ENCODE measurements around the gene DNAJB9.
A peak's percentile ranks its signal among the peaks of the same experiment; 100 is the strongest.
"Not testable (repeated sequence)": the region's sequence is repeated elsewhere in the genome, so short reads cannot be mapped to it uniquely, and the experiment has no call there.

The DNAJB9 gene

GRCh38 chr7:108569381-108570145 is at the start of gene DNAJB9, which contains the start of gene THAP5:
Gene DNAJB9 (plus strand): TSS chr7:108569874. CDS start chr7:108571727, 1,853 bp downstream.
Gene THAP5 (minus strand): TSS chr7:108569706. CDS start chr7:108569569, 137 bp downstream.
- DNase-seq = peak; percentile 97 to 99

DNA sequence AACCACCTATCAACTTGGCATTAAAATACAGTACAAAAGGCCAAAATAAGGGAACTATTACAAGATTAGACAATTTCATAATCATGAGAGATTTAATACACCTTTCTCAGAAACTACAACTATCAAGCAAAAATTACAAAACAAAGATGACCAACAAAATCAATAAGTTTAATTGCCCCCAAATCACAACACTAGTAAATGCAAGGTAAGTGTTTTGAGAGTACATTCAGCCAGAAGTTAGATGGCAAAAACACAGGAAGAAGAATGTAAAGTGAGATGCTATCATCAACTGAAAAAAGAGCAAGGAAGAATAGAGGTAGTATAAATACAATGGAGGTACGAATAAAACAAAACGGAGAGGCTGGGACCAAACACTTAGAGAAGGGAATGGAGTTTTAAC is 46.9 kb upstream of the DNAJB9 start:
- no peak for DNase-seq

DNA sequence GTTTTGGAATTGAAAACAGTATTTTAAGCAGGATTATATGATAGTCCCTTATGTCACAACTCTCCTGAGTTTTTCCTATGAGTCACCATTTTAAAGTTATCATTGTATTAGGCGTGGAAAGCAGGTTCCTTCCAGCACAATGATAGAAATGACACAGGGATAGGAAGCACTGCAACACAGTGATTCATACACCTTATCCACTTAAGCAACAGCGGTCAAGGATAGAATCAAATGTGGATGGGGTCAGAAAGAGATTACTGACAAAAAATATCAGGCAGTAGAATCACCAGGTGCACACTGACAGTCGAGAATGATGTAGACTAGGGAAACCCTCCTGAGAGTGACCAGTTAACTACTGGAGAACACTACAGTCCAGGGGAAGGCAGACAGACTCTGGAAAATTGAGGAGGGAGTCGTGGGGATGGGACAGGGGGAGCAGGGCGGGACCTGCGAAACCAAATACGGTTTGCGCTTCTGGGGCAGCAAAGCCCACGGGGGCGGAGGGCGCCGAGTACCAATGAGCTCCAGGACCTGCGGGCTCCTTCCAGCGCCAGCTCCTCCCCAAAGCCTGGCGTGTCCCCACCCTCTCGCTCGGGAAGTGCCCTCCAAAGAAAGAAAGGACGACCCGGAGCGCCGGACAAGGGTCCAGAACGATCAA is 44.2 kb upstream of the DNAJB9 start:
- DNase-seq = peak; percentile 75 to 83

DNA sequence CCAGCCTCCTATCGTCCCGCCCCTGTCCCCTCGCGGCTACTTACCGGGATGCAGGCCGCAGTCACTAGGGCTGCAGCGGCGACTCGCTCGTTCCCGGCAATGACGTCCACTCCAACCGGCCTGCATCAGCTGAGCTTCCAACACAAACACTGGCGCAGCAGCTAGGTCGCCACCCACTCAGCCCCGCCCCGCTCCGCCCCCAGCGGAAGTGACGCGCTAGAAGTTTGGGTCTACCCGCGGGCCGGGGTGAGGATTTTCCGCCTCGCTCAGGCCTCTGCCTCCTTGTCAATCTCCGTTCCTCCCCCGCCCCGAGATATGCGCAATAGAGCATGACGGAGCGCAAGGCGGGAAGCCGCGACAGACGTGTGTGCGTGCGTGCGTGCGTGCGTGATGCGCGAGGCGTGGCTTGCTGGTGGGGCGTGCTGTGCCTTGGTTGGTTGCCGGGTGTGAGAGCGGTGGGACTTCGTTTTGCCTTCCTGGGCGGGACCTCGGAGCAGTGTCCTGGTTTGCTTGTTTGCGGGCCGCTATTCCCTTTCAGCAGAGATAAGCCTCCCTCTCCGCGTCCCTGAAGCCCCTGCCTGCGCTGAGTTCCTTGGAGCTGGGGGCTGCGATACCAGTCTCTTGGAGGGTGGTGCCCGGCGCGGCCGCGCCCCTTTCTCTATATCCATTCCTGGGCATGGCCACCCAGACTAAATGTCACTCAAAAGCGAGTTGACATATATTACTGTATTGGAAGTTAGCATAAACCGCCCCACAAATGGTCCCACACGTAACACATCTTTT is 43.5 kb upstream of the DNAJB9 start, which contains the start of gene PNPLA8:
PNPLA8 (minus strand) TSS at position 151 of the 783 bp plus-strand sequence. CDS start 10,644 bp downstream, outside the sequence.
- peak; percentile 99 to 100 for DNase-seq

DNA sequence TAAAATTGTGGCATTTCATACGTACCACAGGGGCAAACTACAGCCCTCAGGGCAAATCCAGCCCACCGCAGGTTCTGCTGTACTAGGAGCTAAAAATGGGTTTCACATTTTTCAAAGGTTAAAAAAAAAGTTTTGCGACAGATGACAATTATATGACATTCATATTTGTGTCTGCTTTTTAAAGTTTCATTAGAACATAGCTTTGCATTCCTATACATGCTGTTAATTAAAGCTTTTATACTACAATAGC is 43.0 kb upstream of the DNAJB9 start:
- no peak for DNase-seq

GRCh38 chr7:108528183-108528712 is 41.4 kb upstream of the DNAJB9 start:
- no peak for DNase-seq

DNA sequence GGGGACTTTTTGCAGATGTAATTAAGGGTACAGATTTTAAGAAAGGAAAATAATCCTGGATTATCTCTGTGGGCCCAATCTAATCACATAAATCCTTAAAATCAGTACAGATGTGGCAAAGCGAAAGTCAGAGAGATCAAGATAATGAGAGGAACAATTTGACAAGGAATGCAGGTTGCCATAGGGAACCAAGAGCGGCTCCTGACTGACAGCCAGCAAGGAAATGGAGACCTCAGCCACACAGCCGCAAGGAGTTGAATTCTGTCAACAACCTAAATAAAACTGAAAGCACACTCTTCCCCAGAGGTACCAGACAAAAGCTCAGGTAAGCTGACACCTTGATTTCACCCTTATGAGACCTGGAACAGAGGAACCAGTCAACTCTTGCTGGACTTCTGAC is 40.3 kb upstream of the DNAJB9 start:
- DNase-seq = no peak

GRCh38 chr7:108533712-108534111 is 36.0 kb upstream of the DNAJB9 start:
- DNase-seq = no peak

DNA sequence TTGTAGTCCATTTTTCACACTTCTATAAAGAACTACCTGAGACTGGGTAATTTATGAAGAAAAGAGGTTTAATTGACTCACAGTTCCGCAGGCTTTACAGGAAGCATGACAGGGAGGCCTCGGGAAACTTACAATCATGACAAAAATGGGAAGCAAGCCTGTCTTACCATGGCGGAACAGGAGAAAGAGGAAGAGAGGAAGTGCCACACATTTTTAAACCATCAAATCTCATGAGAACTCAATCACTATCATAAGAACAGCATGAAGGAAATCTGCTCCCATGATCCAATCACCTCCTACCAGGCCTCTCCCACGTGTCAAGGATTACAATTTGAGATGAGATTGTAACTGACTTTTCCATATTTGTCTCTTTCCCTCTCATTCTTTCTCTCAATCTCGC is 34.4 kb upstream of the DNAJB9 start:
- no peak for DNase-seq

- DNase-seq = no peak
Observed at GRCh38 chr7:108535744-108536143, 33.9 kb upstream of the DNAJB9 start.

DNA sequence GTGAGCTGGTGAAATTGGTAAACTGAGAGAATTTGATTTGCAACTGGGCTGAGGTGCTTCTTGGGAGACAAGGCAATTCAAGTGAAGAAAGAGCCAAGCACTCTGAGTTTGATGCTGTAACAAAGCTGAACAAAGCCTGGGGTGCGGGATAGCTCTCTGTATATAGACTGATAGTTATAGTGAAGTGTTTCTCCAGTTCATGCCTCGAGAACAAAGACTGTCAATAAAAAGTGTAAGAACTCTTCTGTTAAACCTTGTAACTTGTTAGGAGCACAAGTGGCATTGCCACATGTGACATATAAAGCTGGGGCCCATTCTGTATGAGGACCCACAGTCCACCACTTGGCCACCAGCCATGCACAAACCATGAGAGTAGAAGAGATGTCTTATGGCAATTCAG is 32.4 kb upstream of the DNAJB9 start:
- no peak for DNase-seq

DNA sequence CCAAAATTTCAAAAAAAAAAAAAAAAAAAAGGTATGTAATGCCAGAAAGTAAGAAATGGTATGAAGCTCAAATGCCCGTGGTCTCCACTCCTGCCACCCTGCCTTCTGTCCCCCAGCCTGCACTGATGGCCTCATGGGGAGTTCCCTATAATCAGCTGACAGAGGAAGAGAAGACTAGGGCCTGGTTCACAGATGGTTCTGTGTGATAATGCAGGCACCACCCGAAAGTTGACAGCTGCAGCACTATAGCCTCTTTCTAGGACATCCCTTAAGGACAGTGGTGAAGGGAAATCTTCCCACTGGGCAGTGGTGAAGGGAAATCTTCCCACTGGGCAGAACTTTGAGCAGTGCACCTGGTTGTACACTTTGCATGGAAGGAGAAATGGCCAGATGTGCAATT is 31.4 kb upstream of the DNAJB9 start:
- not testable (repeated sequence) for DNase-seq

- not testable (repeated sequence) for DNase-seq
Observed at GRCh38 chr7:108538685-108539084, 31.0 kb upstream of the DNAJB9 start.

- no peak for DNase-seq
Observed at GRCh38 chr7:108541478-108541877, 28.2 kb upstream of the DNAJB9 start.

- not testable (repeated sequence) for DNase-seq
Observed at GRCh38 chr7:108548141-108548896, 21.4 kb upstream of the DNAJB9 start.

DNA sequence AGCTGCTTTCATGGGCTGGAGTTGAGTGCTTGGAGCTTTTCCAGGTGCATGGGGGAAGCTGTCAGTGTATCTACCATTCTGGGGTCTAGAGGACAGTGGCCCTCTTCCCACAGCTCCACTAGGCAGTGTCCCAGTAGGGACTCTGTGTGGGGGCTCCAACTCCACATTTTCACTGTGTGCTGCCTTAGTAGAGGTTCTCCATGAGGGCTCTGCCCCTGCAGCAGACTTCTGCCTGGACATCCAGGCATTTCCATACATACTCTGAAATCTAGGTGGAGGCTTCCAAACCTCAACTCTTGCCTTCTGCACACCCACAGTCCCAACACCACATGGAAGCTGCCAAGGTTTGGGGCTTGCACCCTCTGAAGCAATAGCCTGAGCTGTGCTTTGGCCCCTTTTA is 13.0 kb upstream of the DNAJB9 start:
- not testable (repeated sequence) for DNase-seq

DNA sequence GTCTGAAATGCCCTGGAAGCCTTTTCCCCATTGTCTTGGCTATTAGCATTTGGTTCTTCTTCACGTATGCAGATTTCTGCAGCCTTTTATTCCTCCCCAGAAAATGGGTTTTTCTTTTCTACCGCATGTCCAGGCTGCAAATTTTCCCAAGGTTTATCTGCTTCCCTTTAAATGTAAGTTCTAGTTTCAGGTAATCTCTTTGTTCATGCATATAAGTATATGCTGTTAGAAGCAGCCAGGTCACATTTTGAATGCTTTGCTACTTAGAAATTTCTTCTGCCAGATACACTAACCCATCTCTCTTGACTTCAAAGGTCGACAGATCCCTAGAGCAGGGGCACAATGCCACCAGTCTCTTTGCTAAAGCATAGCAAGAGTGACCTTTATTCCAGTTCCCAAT is 12.5 kb upstream of the DNAJB9 start:
- no peak for DNase-seq

DNA sequence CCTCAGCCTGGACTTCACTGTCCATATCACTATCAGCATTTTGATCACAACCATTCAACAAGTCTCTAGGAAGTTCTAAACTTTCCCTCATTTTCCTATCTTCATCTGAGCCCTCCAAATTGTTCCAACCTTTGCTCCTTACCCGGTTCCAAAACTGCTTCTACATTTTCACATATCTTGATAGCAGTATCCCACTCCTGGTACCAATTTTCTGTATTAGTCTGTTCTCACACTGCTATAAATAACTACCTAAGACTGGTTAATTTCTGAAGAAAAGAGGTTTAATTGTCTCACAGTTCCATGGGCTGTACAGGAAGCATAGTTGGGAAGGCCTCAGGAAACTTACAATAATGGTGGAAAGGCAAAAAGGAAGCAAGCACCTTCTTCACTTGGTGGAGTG is 12.1 kb upstream of the DNAJB9 start:
- no peak for DNase-seq

- DNase-seq = no peak
Observed at GRCh38 chr7:108559253-108559652, 10.4 kb upstream of the DNAJB9 start.

DNA sequence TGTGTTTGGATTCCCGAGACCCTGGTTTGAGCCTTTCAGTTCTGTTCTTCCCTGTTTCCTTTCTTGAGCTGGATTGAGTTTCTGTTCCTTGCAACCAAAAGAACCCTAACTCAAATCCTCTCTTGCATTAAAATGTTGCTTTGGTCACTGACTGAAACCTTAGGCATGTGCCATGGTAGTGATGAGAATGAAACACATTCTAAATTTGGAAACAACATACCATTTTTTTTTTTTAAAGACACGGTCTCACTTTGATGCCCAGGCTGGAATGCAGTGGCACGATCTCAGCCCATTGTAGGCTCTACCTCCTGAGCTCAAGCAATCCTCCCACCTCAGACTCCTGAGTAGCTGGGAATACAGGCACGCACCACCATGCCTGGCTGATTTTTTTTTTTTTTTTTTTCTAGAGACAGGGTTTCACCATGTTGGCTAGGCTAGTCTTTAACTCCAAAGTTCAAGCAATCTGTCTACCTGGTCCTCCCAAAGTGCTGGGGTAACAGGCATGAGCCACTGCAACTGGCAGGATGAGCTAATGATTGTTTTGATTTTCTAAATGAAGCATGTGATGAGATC is 8.5 kb upstream of the DNAJB9 start:
- no peak for DNase-seq

- DNase-seq = no peak
Observed at GRCh38 chr7:108565987-108566386, 3.7 kb upstream of the DNAJB9 start.

DNA sequence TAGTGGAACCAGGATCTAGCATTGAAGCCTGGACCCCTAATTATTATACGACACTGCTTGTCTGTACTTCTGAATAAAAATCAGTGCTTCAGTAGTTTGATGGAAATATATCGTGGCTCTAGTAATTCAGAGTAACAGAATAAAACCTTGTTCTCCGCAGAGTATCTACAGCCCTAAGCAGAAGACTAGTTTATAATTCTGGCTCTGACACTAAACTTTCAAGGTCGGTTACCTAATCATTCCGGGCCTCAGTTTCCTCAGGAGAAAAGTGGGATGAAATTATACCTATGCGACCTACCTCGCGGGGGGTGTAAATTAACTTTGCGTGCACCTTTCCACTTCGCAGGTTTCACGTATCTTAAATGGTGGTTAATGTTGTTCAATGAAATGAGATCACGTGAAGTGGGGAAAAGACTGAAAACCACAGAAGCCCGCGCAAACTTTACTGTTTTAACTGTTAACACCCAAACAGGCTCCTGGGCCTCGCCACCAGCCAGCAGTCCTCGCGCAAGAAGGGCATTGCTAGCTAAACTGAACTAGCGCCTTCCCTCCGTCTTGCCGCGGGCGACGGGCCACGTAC is 783 bp upstream of the DNAJB9 start:
- DNase-seq = no peak

All from NCI-H187 (cell line).